Mesothelial cell of epicardium (in vitro differentiated cells): ENCODE measurements around the gene TRAF2. TPM values are rescaled to one million over a fixed set of nuclear protein-coding genes. Genes with fewer than 3 reads are reported as not detected.
"Not testable (repeated sequence)": the region's sequence is repeated elsewhere in the genome, so short reads cannot be mapped to it uniquely, and the experiment has no call there.

Source experiments
- DNase-seq, 2 experiments: peaks; one replicate each; pipeline ENCODE4 v3.0.0; 2021; ENCODE audit warnings: low spot score in 2 of 2; ENCODE audit not compliant: unreplicated experiment in 2 of 2
- H3K27ac Mint-ChIP-seq: 2 replicates; pipeline ENCODE4 v1.8.0; 2021; ENCODE audit warnings: mixed read lengths
- H3K27me3 Mint-ChIP-seq: 2 replicates; pipeline ENCODE4 v1.8.0; 2021; ENCODE audit warnings: low read depth, mixed read lengths
- H3K36me3 Mint-ChIP-seq: 2 replicates; pipeline ENCODE4 v1.8.0; 2021; ENCODE audit warnings: mixed read lengths
- H3K4me1 Mint-ChIP-seq: 2 replicates; pipeline ENCODE4 v1.8.0; 2021; ENCODE audit warnings: mixed read lengths
- H3K4me3 Mint-ChIP-seq: 2 replicates; pipeline ENCODE4 v1.8.0; 2021; ENCODE audit warnings: mild to moderate bottlenecking, moderate library complexity, mixed read lengths
- H3K9me3 Mint-ChIP-seq: 2 replicates; pipeline ENCODE4 v1.8.0; 2021; ENCODE audit warnings: mixed read lengths
- CTCF ChIP-seq: fragments of 200-600 bp; sonication (generic); IDR thresholded peaks from one replicate; pipeline ENCODE4 v1.5.0; 2021; ENCODE audit warnings: antibody characterized with exemption; ENCODE audit not compliant: unreplicated experiment
- total RNA-seq: library from RNA; stranded (reverse); gene quantifications from 3 replicates; pipeline ENCODE4 v1.2.1, GENCODE V29; 2021

TRAF2 gene
- total RNA-seq, 1 donor from 2014 or later = 17.4 TPM

GRCh38 chr9:136875155-136875554, 11.2 kb upstream of the TRAF2 start:
- Mint-ChIP-seq H3K27ac (no peak overlapping the region), H3K9me3 (peaks cover 4% of the 10 kb centered on the region), H3K36me3 (no peaks in the 10 kb centered on the region), H3K4me1 (no peaks in the 10 kb centered on the region), H3K4me3 (no peak overlapping the region), H3K27me3 (peaks cover 12% of the 10 kb centered on the region)
- no peak for TF ChIP-seq CTCF
- DNase-seq = no peak

- H3K9me3 Mint-ChIP-seq = peaks cover 3% of the 10 kb centered on the region
- no peaks in the 10 kb centered on the region for H3K4me1 Mint-ChIP-seq
- TF ChIP-seq CTCF = no peak
- H3K36me3 Mint-ChIP-seq = no peaks in the 10 kb centered on the region
- no peak overlapping the region for H3K4me3 Mint-ChIP-seq
- DNase-seq = no peak
- peaks cover 12% of the 10 kb centered on the region for H3K27me3 Mint-ChIP-seq
- H3K27ac Mint-ChIP-seq = no peak overlapping the region
Observed at GRCh38 chr9:136876476-136876875, 9.8 kb upstream of the TRAF2 start.

GRCh38 chr9:136880651-136881050, 5.7 kb upstream of the TRAF2 start:
- H3K36me3 Mint-ChIP-seq = no peaks in the 10 kb centered on the region
- no peak for TF ChIP-seq CTCF
- peaks cover 12% of the 10 kb centered on the region for H3K27me3 Mint-ChIP-seq
- no peak overlapping the region for H3K4me3 Mint-ChIP-seq
- no peak for DNase-seq
- H3K27ac Mint-ChIP-seq = no peak overlapping the region
- no peaks in the 10 kb centered on the region for H3K9me3 Mint-ChIP-seq
- H3K4me1 Mint-ChIP-seq = no peaks in the 10 kb centered on the region

- Mint-ChIP-seq H3K27me3 (peaks cover 6% of the 10 kb centered on the region), H3K36me3 (no peaks in the 10 kb centered on the region), H3K4me3 (no peak overlapping the region), H3K4me1 (no peaks in the 10 kb centered on the region), H3K9me3 (no peaks in the 10 kb centered on the region), H3K27ac (no peak overlapping the region)
- TF ChIP-seq CTCF = no peak
- DNase-seq = no peak
Observed at GRCh38 chr9:136881691-136882108, 4.6 kb upstream of the TRAF2 start.

- no peak overlapping the region for H3K27ac Mint-ChIP-seq
- DNase-seq = no peak
- H3K4me3 Mint-ChIP-seq = no peak overlapping the region
Observed at GRCh38 chr9:136882109-136882946, 4.0 kb upstream of the TRAF2 start.

GRCh38 chr9:136882947-136883283, 3.4 kb upstream of the TRAF2 start:
- H3K36me3 Mint-ChIP-seq, H3K4me1 Mint-ChIP-seq, H3K27ac Mint-ChIP-seq, H3K27me3 Mint-ChIP-seq, H3K4me3 Mint-ChIP-seq, DNase-seq, H3K9me3 Mint-ChIP-seq: not testable (repeated sequence)

More at GRCh38 chr9:136882109-136882946, 4.0 kb upstream of the TRAF2 start:
- Mint-ChIP-seq H3K36me3 (no peaks in the 10 kb centered on the region), H3K4me1 (peaks cover 5% of the 10 kb centered on the region), H3K27me3 (peaks cover 4% of the 10 kb centered on the region), H3K9me3 (no peaks in the 10 kb centered on the region)
- no peak for TF ChIP-seq CTCF

GRCh38 chr9:136883670-136884069, 2.6 kb upstream of the TRAF2 start:
- not testable (repeated sequence) for H3K27ac Mint-ChIP-seq, DNase-seq, H3K4me3 Mint-ChIP-seq, H3K9me3 Mint-ChIP-seq, H3K27me3 Mint-ChIP-seq, H3K36me3 Mint-ChIP-seq, H3K4me1 Mint-ChIP-seq
